Kidney epithelial cell (primary cell): ENCODE measurements around the gene RTN4R. TPM values are rescaled to one million over a fixed set of nuclear protein-coding genes. Genes with fewer than 3 reads are reported as not detected.
"Not testable (repeated sequence)": the region's sequence is repeated elsewhere in the genome, so short reads cannot be mapped to it uniquely, and the experiment has no call there.

Source experiments
- DNase-seq: peaks from one replicate; pipeline ENCODE4 v3.0.0-alpha.2; 2010; ENCODE audit warnings: low read depth
- H3K27me3 ChIP-seq: 2 replicates; pipeline ENCODE4 v1.6.0; 2011; ENCODE audit warnings: low read length; ENCODE audit not compliant: control insufficient read depth, insufficient read depth
- H3K36me3 ChIP-seq: 2 replicates; pipeline ENCODE4 v1.5.1; 2011; ENCODE audit warnings: low read length; ENCODE audit not compliant: control insufficient read depth, insufficient read depth
- H3K4me3 ChIP-seq: 2 replicates; pipeline ENCODE4 v1.5.1; 2011; ENCODE audit warnings: low read depth, mild to moderate bottlenecking, control low read depth, low read length
- CTCF ChIP-seq: IDR thresholded peaks from 2 replicates; pipeline ENCODE4 v1.5.1; 2011; ENCODE audit warnings: mild to moderate bottlenecking, moderate library complexity, low read length, control low read depth, inconsistent platforms; ENCODE audit not compliant: insufficient read depth, poor library complexity, severe bottlenecking
- total RNA-seq: library from RNA; depleted of rRNA; stranded (reverse); fragments of >200 nt; gene quantifications from 2 replicates; pipeline ENCODE4 v1.2.3, GENCODE V29; 2015

The RTN4R gene
- 18.2 and 22.9 TPM in 2 replicates for total RNA-seq

DNA sequence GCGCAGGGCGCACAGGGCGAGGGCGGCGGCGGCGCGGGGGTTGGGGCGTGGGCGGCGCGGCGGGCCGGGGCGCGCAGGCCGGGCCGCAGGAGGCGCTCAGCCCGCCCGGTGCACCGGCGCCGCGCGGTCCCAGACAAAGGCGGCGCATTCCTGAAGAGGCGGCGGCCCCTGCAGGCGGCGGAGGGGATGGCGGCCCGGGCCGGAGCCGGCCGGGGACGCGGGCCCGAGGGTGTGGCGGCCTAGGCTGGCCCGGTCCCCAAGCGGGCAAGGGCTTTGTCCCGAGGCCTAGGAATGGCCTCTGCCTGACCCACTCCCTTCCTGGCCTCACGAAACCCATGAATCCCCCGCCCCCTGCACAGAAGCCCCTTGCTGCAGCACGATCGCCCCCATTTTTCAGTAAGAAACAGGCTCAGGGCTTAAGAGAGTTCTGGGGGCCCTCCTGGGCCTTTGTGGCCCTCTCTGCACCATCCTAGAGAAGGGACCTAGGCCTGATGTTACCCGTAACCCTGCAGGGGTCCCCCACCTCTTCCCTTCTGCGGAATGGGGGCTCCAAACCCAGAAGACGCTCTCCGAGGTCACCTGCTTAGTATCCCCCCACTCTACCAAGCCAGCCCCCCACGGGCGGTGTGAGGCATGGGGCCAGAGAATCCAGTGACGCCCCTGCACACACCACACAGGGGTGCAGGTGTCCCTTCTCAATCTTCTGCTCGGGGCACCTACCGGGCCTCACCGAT lies at the start of gene RTN4R:
Gene RTN4R (minus strand): TSS at position 40 of the 734 bp plus-strand sequence. CDS start 226 bp downstream, outside the sequence.
- no peak for DNase-seq
- Histone ChIP-seq H3K4me3 (peak within 1 kb of the TSS; percentile 47), H3K36me3 (no peaks in the 10 kb centered on the region), H3K27me3 (no peaks in the 10 kb centered on the region)
- no peak for TF ChIP-seq CTCF

GRCh38 chr22:20317402-20318042 lies 49.4 kb upstream of the RTN4R start:
- not testable (repeated sequence) for H3K36me3 ChIP-seq, H3K4me3 ChIP-seq, H3K27me3 ChIP-seq, DNase-seq
- TF ChIP-seq CTCF = peak; percentile 54

DNA sequence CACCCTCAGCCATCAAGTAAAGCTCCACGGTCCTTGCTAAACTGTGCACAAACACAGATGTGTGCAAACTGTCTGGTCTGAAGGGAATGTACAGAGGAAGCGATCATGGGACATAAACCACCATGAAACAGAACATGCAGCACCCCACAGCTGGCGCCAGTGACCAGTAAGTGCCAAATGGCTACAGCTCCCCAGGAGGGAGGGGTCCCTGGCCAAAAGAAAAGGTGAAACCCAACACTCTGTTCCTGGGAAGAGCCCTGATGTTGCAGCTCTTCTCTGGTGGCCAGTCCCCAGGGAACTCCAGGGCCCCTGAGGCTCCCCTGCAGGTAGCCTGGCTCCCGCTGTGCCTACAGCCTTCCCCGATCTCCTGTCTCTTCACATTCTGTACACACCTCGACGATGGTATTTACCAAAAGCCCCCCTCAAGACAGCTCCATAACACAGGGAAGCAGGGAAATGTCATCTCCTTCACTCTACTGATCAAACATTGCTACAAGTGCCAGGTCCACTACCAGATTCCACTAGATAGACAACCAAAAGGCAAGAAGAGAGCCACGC lies 48.8 kb upstream of the RTN4R start:
- no peak for DNase-seq
- Histone ChIP-seq H3K36me3 (no peaks in the 10 kb centered on the region), H3K4me3 (no peak overlapping the region), H3K27me3 (no peaks in the 10 kb centered on the region)
- TF ChIP-seq CTCF = no peak

DNA sequence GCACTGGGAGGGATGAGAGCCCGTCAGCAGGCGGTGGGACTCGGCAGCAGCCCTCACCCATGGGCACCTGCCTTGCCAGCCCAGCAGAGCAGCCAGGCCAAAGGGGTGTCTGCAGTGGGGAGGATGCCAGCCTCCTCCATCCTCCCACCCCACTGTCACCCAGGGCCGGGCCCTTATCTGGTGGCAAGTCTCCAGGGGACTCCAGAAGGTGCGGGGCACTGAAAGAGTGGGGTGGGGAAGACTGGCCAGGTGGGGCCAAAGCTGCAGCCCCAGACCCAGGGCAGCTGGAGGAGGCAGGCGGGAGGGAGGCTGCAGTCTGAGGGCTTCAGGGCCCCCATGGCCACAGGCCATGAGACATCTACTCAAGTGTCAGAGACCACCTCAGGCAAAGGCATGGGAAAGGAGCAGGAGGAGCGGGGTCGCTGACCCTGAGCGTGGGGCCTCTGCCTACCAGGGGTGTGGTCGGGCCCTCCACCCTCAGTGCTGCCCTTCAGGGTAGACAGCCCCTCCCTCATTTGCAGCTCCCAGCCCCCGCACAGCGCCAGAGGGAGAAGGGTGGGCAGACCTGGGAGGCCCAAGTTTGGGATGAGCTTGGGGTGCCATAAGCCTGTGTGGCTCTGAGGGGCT lies 48.2 kb upstream of the RTN4R start:
- Histone ChIP-seq H3K27me3 (no peaks in the 10 kb centered on the region), H3K4me3 (no peak overlapping the region), H3K36me3 (no peaks in the 10 kb centered on the region)
- no peak for TF ChIP-seq CTCF
- DNase-seq = no peak

- no peaks in the 10 kb centered on the region for H3K27me3 ChIP-seq
- no peak overlapping the region for H3K4me3 ChIP-seq
- DNase-seq = no peak
- H3K36me3 ChIP-seq = no peaks in the 10 kb centered on the region
- TF ChIP-seq CTCF = no peak
Observed at GRCh38 chr22:20315337-20316216, 47.5 kb upstream of the RTN4R start.

- not testable (repeated sequence) for H3K27me3 ChIP-seq, H3K4me3 ChIP-seq, H3K36me3 ChIP-seq, DNase-seq
Observed at GRCh38 chr22:20314741-20315336, 46.7 kb upstream of the RTN4R start.

- not testable (repeated sequence) for H3K36me3 ChIP-seq, H3K27me3 ChIP-seq, DNase-seq, H3K4me3 ChIP-seq
Observed at GRCh38 chr22:20314206-20314605, 46.1 kb upstream of the RTN4R start.
